NCI-H2196 (cell line): Measurements from ENCODE around the gene DNAJA1.

Experiments
- DNase-seq: peaks from one replicate; lab custom pipeline; 2025; ENCODE audit not compliant: unreplicated experiment; lab: John Stamatoyannopoulos, UW

DNAJA1 gene

GRCh38 chr9:33025572-33026342 is 684 bp downstream of the DNAJA1 start:
- DNase-seq = peak; percentile 66

- DNase-seq = no peak
Measured at GRCh38 chr9:33029231-33029786, 4.2 kb downstream of the DNAJA1 start.

GRCh38 chr9:33030285-33030684 is 5.2 kb downstream of the DNAJA1 start:
- no peak for DNase-seq

GRCh38 chr9:33032292-33032691 is 7.2 kb downstream of the DNAJA1 start:
- DNase-seq = no peak

GRCh38 chr9:33032865-33033264 is 7.8 kb downstream of the DNAJA1 start:
- no peak for DNase-seq

GRCh38 chr9:33040792-33041431 is 15.8 kb downstream of the DNAJA1 start:
- DNase-seq = no peak

- DNase-seq = no peak
Measured at GRCh38 chr9:33041432-33042188, 16.5 kb downstream of the DNAJA1 start.

GRCh38 chr9:33042473-33042872 is 17.4 kb downstream of the DNAJA1 start:
- no peak for DNase-seq

- DNase-seq = no peak
Measured at GRCh38 chr9:33043671-33044070, 18.6 kb downstream of the DNAJA1 start.

- DNase-seq = peak; percentile 86
Measured at GRCh38 chr9:33044162-33044673, 19.1 kb downstream of the DNAJA1 start.

- DNase-seq = peak; percentile 41
Measured at GRCh38 chr9:33044677-33045282, 19.7 kb downstream of the DNAJA1 start.

GRCh38 chr9:33046061-33046460 is 21.0 kb downstream of the DNAJA1 start:
- no peak for DNase-seq

- DNase-seq = no peak
Measured at GRCh38 chr9:33048054-33048465, 23.0 kb downstream of the DNAJA1 start.

- no peak for DNase-seq
Measured at GRCh38 chr9:33049680-33050361, 24.7 kb downstream of the DNAJA1 start.

- no peak for DNase-seq
Measured at GRCh38 chr9:33051144-33051543, 26.1 kb downstream of the DNAJA1 start.

- DNase-seq = no peak
Measured at GRCh38 chr9:33065157-33066076, 40.3 kb downstream of the DNAJA1 start.

GRCh38 chr9:33068991-33069390 is 43.9 kb downstream of the DNAJA1 start:
- DNase-seq = no peak

- peak; percentile 95 for DNase-seq
Measured at GRCh38 chr9:33076046-33077004, 51.3 kb downstream of the DNAJA1 start, which contains the start of gene SMU1. Gene SMU1, minus strand, starts transcription at chr9:33076674. Its CDS starts 66 bp downstream, at chr9:33076608.
